ENCODE measurements around the gene SUCLA2. TPM values are rescaled to one million over a fixed set of nuclear protein-coding genes. Genes with fewer than 3 reads are reported as not detected.

SUCLA2 gene
- total and polyA plus RNA-seq, 2 donors (not counting 1 experiment from before 2014, with no cell fraction given), result 15.9 to 33.7 TPM

DNA sequence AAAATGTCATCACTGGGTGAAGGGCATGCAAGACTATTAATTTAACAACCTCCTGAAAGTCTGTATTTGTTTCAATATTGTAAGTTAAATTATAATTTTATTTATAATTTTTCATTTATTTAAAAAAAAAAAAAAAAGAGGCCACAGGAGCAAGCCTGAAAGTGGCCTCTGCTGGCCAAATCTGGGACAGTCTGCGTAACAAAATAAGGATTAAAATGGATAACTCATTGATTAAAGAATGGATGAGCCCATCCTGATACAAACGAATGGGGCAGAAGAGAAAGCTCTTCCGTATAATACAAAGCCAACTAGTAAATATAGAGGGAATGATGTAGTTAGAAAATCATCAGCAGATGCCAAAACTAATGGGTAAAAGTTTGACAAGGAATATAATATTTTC lies 36.2 kb downstream of the SUCLA2 start:
- DNase-seq, result no peak
- Mint-ChIP-seq H3K4me1 (no peaks in the 10 kb centered on the region), H3K4me3 (no peak overlapping the region), H3K9me3 (ENCODE audit: insufficient read depth) (peaks cover 3% of the 10 kb centered on the region), H3K27ac (no peak overlapping the region), H3K27me3 (no peaks in the 10 kb centered on the region)
- Histone ChIP-seq H3K4me3 (ENCODE audit: control extremely low read depth in 1 of 5, extremely low read depth in 1 of 5, insufficient read depth in 1 of 5, low read depth in 2 of 5, low read length in 4 of 5) (no peak overlapping the region), H3K27me3 (replicated peaks in 1 of 4; ENCODE audit: control extremely low read depth in 1 of 4, control insufficient read depth in 3 of 4, insufficient read depth in 4 of 4, low read length in 3 of 4) (no peaks in the 10 kb centered on the region), H3K9me3 (ENCODE audit: control extremely low read depth in 1 of 3, control insufficient read depth in 2 of 3, insufficient read depth in 1 of 3, low read length in 2 of 3) (peaks cover 0 to 3% (median 2%) of the 10 kb centered on the region in 3 donors), H3K4me1 (ENCODE audit: control insufficient read depth in 2 of 2, insufficient read depth in 2 of 2, low read length in 2 of 2) (no peaks in the 10 kb centered on the region), H3K4me2 (replicated peaks; ENCODE audit: low read depth, low read length, poor library complexity, severe bottlenecking) (no peak overlapping the region), H4K20me1 (ENCODE audit: control insufficient read depth, insufficient read depth, low read length, poor library complexity, severe bottlenecking) (no peaks in the 10 kb centered on the region), H2AFZ (ENCODE audit: insufficient read depth, low read depth, low read length, poor library complexity, severe bottlenecking) (no peak overlapping the region), H3K9ac (ENCODE audit: low read length) (no peak overlapping the region), H3K27ac (ENCODE audit: low read length in 2 of 2) (no peak overlapping the region), H3K79me2 (ENCODE audit: control insufficient read depth, insufficient read depth, low read length) (no peaks in the 10 kb centered on the region), H3K36me3 (replicated peaks in 1 of 2; ENCODE audit: control extremely low read depth in 1 of 2, control insufficient read depth in 1 of 2, extremely low read depth in 1 of 2, insufficient read depth in 2 of 2, low read length in 1 of 2) (peaks cover 7 to 38% of the 10 kb centered on the region in 2 experiments)
- ChIA-PET POLR2A (no interaction called here), CTCF (no interaction called here)
- no peak for ATAC-seq (ENCODE audit: low read depth)
- intact Hi-C loops (cut with micrococcal nuclease), result no loop called here
- TF ChIP-seq EZH2 (IDR thresholded peaks at IDR 0.05; ENCODE audit: borderline replicate concordance, insufficient read depth, low read depth, low read length, poor library complexity, severe bottlenecking) (no peak), CTCF (IDR thresholded peaks at IDR 0.05) (no peak)
- WGBS (ENCODE audit: insufficient coverage), result no CpG with 5 or more reads among the region's 3 CpGs

DNA sequence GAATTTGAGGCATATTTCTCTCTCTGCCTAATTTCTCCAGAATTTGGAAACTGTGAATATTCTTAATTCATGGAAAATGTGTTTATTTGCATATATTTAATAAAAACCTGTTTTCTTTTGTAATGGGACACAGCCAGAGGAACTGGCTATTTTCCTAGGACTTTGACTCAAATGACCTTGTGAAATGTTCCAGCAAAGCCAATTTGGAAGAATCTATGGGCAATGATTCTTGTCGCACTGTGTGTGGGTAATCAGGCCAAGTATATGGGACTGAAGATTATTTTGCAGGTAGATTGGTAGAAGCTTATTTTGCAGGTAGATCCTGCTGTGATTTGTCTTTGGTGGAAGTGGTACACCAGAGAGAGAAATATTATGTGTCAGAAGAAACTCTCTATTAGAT lies 38.8 kb downstream of the SUCLA2 start:
- no peak overlapping the region for H3K27ac ChIP-seq (ENCODE audit: low read length in 2 of 2)
- CTCF ChIA-PET, result no interaction called here
- H3K9me3 Mint-ChIP-seq (ENCODE audit: insufficient read depth), result peaks cover 9% of the 10 kb centered on the region
- no peaks in the 10 kb centered on the region for H3K27me3 ChIP-seq (replicated peaks in 1 of 4; ENCODE audit: control extremely low read depth in 1 of 4, control insufficient read depth in 3 of 4, insufficient read depth in 4 of 4, low read length in 3 of 4)
- H3K4me1 Mint-ChIP-seq, result no peaks in the 10 kb centered on the region
- H3K9ac ChIP-seq (ENCODE audit: low read length), result no peak overlapping the region
- WGBS (ENCODE audit: insufficient coverage), result 100% methylated on average over 1 of the region's 1 CpG
- H3K27me3 Mint-ChIP-seq, result no peaks in the 10 kb centered on the region
- H3K4me1 ChIP-seq (ENCODE audit: control insufficient read depth in 2 of 2, insufficient read depth in 2 of 2, low read length in 2 of 2), result no peaks in the 10 kb centered on the region
- no peak overlapping the region for H3K4me3 ChIP-seq (ENCODE audit: control extremely low read depth in 1 of 5, extremely low read depth in 1 of 5, insufficient read depth in 1 of 5, low read depth in 2 of 5, low read length in 4 of 5)
- DNase-seq (no peak), ATAC-seq (ENCODE audit: low read depth) (no peak)
- no peak overlapping the region for H3K27ac Mint-ChIP-seq
- H3K36me3 ChIP-seq (replicated peaks in 1 of 2; ENCODE audit: control extremely low read depth in 1 of 2, control insufficient read depth in 1 of 2, extremely low read depth in 1 of 2, insufficient read depth in 2 of 2, low read length in 1 of 2), result peaks cover 6 to 41% of the 10 kb centered on the region in 2 experiments
- H3K4me3 Mint-ChIP-seq, result no peak overlapping the region
- H2AFZ ChIP-seq (ENCODE audit: insufficient read depth, low read depth, low read length, poor library complexity, severe bottlenecking), result no peak overlapping the region
- H3K4me2 ChIP-seq (replicated peaks; ENCODE audit: low read depth, low read length, poor library complexity, severe bottlenecking), result no peak overlapping the region
- H3K79me2 ChIP-seq (ENCODE audit: control insufficient read depth, insufficient read depth, low read length), result no peaks in the 10 kb centered on the region
- H3K9me3 ChIP-seq (ENCODE audit: control extremely low read depth in 1 of 3, control insufficient read depth in 2 of 3, insufficient read depth in 1 of 3, low read length in 2 of 3), result peaks cover 5 to 10% (median 6%) of the 10 kb centered on the region in 3 donors
- H4K20me1 ChIP-seq (ENCODE audit: control insufficient read depth, insufficient read depth, low read length, poor library complexity, severe bottlenecking), result no peaks in the 10 kb centered on the region
- TF ChIP-seq CTCF (IDR thresholded peaks at IDR 0.05), result no peak
- no peak for TF ChIP-seq EZH2 (IDR thresholded peaks at IDR 0.05; ENCODE audit: borderline replicate concordance, insufficient read depth, low read depth, low read length, poor library complexity, severe bottlenecking)
- POLR2A ChIA-PET, result no interaction called here
- intact Hi-C loops (cut with micrococcal nuclease), result no loop called here
